Mucosa of descending colon (tissue), 3 donors: ENCODE measurements around the gene CIAO2B. TPM values are rescaled to one million over a fixed set of nuclear protein-coding genes. Genes with fewer than 3 reads are reported as not detected.
"Not testable (repeated sequence)": the region's sequence is repeated elsewhere in the genome, so short reads cannot be mapped to it uniquely, and the experiment has no call there.

ENCODE experiments used
- ATAC-seq: fragments of 200-7000 bp; cut with Tn5 transposase; one replicate; pipeline ENCODE4 v1.9.1; 2020; ENCODE audit warnings: mild to moderate bottlenecking, moderate library complexity
- DNase-seq, 3 donors: peaks; one replicate each; pipeline ENCODE4 v3.0.0-alpha.2; 2020
- H3K36me3 ChIP-seq: fragments of 200-600 bp; one replicate; pipeline ENCODE4 v1.8.0; 2021; ENCODE audit warnings: low read depth, mild to moderate bottlenecking
- H3K4me1 ChIP-seq: fragments of 200-600 bp; one replicate; pipeline ENCODE4 v1.8.0; 2021; ENCODE audit warnings: low read depth, mild to moderate bottlenecking
- H3K4me3 ChIP-seq: fragments of 200-600 bp; one replicate; pipeline ENCODE4 v1.8.0; 2021; ENCODE audit warnings: mild to moderate bottlenecking
- H3K9me3 ChIP-seq: fragments of 200-600 bp; one replicate; pipeline ENCODE4 v1.8.0; 2021; ENCODE audit warnings: mild to moderate bottlenecking
- intact Hi-C, 2 donors: fragments of 100-400 bp; cut with DNase I in 1 of 2; cut with micrococcal nuclease in 1 of 2; formaldehyde crosslinking; loops; one replicate each; pipeline versions ENCODE4 v1.11.0 to v1.11.1; 2022; cut with DNase I, micrococcal nuclease
- total RNA-seq, 3 donors: library from RNA; stranded (reverse); fragmentation: NEBNext Ultra II Directional in 2 of 3; extraction: Animal tissue kit (Norgen Biotek cat#: 25700) in 2 of 3; gene quantifications; one replicate each; pipeline versions ENCODE4 v1.2.1 to v1.2.4, GENCODE V29; 2021 to 2023
- TF ChIP-seq, protein P1 (sequence below): fragments of 200-600 bp; IDR thresholded peaks from one replicate; pipeline ENCODE4 v1.8.0; 2022; ENCODE audit warnings: antibody characterized with exemption, mild to moderate bottlenecking
- donor health status: DM: no; HTN: no; CAD: no; lungs with moderate emphysema.
- donor health status: DM: no; HTN: no; CAD: no.
- donor health status: DM: no; HTN: yes; CAD: no.

CIAO2B gene
- total RNA-seq, 3 donors from 2014 or later = 72.5 to 78.1 (median 76.5) TPM

DNA sequence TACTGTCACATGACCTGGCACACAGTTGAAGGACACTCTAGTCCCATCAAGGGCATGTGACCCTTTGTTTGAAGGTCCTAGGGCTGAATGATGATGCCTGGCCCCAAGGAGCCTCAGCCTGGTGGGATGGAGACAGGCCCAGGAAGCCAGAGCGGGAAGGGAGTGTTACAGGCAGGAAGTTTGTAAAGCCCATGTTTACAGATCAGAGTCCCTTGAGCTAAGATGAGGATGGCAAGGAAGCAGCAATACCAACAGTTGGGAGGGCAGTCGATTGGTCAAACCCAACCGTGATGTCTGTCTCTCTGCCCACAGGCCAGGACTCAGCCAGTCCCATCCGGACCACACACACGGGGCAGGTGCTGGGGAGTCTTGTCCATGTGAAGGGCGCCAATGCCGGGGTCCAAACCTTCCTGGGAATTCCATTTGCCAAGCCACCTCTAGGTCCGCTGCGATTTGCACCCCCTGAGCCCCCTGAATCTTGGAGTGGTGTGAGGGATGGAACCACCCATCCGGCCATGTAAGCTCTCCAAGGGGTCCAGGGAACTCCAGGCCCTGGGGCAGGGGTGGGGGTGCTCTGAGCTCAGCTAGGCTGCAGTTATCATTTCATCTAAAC lies 3.6 kb upstream of the CIAO2B start:
- Histone ChIP-seq H3K4me1 (peaks cover 36% of the 10 kb centered on the region), H3K4me3 (no peak overlapping the region), H3K36me3 (peaks cover 14% of the 10 kb centered on the region), H3K9me3 (no peaks in the 10 kb centered on the region)
- ATAC-seq (peak; percentile 13), DNase-seq (no peak)
- TF ChIP-seq, protein P1, sequence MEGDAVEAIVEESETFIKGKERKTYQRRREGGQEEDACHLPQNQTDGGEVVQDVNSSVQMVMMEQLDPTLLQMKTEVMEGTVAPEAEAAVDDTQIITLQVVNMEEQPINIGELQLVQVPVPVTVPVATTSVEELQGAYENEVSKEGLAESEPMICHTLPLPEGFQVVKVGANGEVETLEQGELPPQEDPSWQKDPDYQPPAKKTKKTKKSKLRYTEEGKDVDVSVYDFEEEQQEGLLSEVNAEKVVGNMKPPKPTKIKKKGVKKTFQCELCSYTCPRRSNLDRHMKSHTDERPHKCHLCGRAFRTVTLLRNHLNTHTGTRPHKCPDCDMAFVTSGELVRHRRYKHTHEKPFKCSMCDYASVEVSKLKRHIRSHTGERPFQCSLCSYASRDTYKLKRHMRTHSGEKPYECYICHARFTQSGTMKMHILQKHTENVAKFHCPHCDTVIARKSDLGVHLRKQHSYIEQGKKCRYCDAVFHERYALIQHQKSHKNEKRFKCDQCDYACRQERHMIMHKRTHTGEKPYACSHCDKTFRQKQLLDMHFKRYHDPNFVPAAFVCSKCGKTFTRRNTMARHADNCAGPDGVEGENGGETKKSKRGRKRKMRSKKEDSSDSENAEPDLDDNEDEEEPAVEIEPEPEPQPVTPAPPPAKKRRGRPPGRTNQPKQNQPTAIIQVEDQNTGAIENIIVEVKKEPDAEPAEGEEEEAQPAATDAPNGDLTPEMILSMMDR = no peak
- intact Hi-C loops = no loop called here

DNA sequence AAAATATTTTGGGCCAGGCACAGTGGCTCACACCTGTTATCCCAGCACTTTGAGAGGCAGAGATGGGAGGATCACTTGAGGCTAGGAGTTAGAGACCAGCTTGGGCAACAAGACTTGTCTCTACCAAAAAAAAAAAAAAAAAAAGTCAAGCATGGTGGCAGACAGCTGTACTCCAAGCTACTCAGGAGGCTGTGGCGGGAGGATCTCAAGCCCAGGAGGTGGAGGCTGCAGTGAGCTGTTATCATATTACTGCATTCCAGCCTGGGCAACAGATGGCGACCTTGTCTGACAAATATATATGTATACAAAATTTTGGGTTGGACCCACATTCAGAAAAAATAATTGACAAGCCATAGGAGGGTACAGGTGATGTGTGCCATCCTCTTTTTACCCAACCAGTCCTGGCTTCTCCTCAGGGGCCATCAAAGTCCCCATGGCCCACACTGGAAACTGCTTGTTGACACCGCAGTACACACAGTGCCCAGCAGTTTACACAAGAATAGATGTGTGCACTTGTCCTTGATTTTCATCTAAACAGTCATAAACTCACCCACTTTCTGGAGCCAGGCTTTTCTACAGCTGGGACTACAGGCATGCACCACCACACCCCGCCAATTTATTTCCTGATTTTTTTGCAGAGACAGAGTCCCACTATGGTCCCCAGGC lies 2.8 kb upstream of the CIAO2B start:
- peaks cover 41% of the 10 kb centered on the region for H3K4me1 ChIP-seq
- intact Hi-C loops = no loop called here
- TF ChIP-seq, protein P1 = no peak
- no peak for DNase-seq
- H3K9me3 ChIP-seq = no peaks in the 10 kb centered on the region
- no peak overlapping the region for H3K4me3 ChIP-seq
- peaks cover 14% of the 10 kb centered on the region for H3K36me3 ChIP-seq
- peak; percentile 4 for ATAC-seq

DNA sequence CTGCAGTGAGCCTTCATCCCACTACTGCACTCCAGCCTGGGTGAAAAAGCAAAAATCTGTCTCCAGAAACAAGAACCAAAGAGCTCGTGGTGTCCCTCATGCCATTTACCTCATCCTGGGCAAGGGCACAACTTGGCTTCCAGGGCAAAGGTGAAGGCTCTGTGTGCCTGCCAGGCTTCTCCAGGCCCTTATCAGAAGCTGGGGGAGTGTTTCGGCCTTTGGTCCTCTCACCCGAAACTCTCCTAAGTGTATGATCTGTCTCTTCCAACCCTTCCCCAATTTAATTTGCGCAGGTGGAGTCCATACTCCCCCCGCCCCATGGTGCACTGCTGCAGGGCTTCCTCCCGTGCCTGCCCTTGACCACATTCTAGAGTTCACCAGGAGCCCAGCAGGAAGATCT lies 2.3 kb upstream of the CIAO2B start:
- Histone ChIP-seq H3K9me3 (no peaks in the 10 kb centered on the region), H3K4me3 (no peak overlapping the region), H3K36me3 (peaks cover 12% of the 10 kb centered on the region), H3K4me1 (peaks cover 41% of the 10 kb centered on the region)
- DNase-seq = peak in 2 of 3 donors; percentile 51 to 57
- intact Hi-C loops = no loop called here
- peak; percentile 33 for ATAC-seq
- TF ChIP-seq, protein P1 = no peak

DNA sequence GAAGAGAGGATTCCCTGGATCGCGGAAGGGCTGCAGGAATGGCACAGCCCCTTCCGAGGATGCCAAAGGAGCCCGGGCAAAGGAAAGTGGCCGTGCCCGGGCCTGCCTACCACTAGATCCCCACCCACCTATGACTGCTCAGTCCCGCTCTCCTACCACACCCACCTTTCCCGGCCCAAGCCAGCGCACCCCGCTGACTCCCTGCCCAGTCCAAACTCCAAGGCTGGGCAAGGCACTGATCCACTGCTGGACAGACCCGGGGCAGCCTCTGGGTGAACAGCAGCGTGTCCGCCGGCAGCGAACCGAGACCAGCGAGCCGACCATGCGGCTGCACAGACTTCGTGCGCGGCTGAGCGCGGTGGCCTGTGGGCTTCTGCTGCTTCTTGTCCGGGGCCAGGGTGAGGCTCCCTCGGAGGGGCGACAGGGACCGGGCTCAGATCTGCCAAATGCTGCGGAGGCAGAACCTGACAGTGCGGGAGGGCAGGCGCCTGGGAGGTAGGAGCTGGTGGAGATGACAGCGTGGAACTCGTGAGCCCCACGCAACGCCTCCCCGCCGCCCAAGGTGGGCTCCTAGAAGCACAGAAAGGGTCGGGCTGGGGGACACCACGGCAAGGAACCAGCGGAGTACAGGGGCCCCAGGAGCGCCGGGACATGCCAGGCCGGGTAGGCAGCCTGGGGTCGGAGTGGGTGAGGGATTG lies 1.3 kb upstream of the CIAO2B start, which contains the start of gene CES2:
Gene CES2 (plus strand): TSS at position 203 of the 698 bp plus-strand sequence. CDS start 120 bp downstream, at position 323.
- peaks cover 4% of the 10 kb centered on the region for H3K36me3 ChIP-seq
- peak; percentile 83 for ATAC-seq
- intact Hi-C loops = no loop called here
- TF ChIP-seq, protein P1 = no peak
- H3K4me1 ChIP-seq = peaks cover 41% of the 10 kb centered on the region
- no peaks in the 10 kb centered on the region for H3K9me3 ChIP-seq
- DNase-seq = peak; percentile 91 to 93 (median 93)
- peak within 1 kb of the TSS; percentile 98 for H3K4me3 ChIP-seq

DNA sequence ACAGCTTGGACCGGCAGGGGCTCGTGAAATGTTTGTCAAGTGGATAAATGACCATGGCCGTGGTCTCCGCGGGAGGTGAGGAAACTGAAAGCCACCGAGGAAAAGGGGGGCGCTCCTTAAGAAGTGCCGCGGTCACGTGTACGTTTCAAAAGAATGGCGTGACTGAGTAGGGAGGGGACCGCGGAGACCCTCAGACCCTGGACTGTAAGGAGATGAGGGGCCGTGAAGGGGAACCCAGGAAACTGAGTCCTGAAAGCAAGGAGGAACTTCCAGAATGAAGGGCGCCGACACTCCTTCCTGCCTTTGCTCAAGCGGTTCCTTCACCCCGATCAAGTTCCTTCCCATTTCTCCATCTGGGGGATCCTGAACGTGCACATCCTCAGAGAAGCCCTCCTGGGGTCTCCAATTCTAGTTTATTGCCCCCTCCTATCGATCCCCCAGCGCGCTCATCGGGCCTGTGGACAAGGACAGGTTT lies 674 bp upstream of the CIAO2B start:
- not testable (repeated sequence) for H3K9me3 ChIP-seq

DNA sequence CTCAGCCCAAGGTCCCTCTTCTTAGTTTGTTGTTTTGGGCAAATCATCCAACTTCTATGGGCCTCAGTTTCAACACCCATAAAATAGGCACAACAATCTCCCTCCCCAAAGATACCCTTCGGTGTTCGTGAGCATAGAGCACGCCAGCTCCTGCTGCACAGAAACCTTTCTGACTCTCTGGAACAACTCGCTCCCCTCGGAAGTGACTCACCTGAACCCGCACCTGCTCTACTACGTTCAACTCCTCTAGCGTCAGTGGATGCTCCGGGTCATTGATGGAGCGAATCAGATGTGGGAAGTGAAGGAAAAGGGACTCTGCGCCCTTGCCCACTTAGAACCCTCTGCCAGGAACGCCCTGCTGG lies 445 bp downstream of the CIAO2B start:
- intact Hi-C loops = no loop called here
- peak; percentile 11 for ATAC-seq
- Histone ChIP-seq H3K9me3 (no peaks in the 10 kb centered on the region), H3K4me3 (peak overlapping the region; percentile 98), H3K36me3 (no peaks in the 10 kb centered on the region), H3K4me1 (peaks cover 41% of the 10 kb centered on the region)
- DNase-seq = peak in 1 of 3 donors; percentile 51
- TF ChIP-seq, protein P1 = no peak

More for the DNA sequence above, 674 bp upstream of the CIAO2B start:
- Histone ChIP-seq H3K4me1 (peaks cover 41% of the 10 kb centered on the region), H3K4me3 (peak overlapping the region; percentile 98)
- intact Hi-C loops, DNase-seq, H3K36me3 ChIP-seq: not testable (repeated sequence)
- ATAC-seq = peak; percentile 1
